GM12878 (cell line): Measurements from ENCODE around the gene FOXR1. TPM values are rescaled to one million over a fixed set of nuclear protein-coding genes. Genes with fewer than 3 reads are reported as not detected.

Experiments
- ATAC-seq: fragments of 200-7000 bp; cut with Tn5 transposase; 3 replicates; pipeline ENCODE4 v1.9.1; 2020; ENCODE audit warnings: mild to moderate bottlenecking, moderate library complexity
- BruUV-seq: library from RNA; stranded (reverse); fragments of 400-500 nt; replicated peaks from 2 replicates; lab custom pipeline; 2021; lab: Mats Ljungman, UMichigan
- CTCF ChIA-PET: fragments of 300-600 bp; sonication (Branson Sonifier 250); formaldehyde crosslinking; extraction: SDS; loops from one replicate; lab custom pipeline; 2021; ENCODE audit warnings: inconsistent platforms; lab: Yijun Ruan, JAX
- POLR2A ChIA-PET: fragments of 350-600 bp; formaldehyde crosslinking; extraction: SDS; loops from one replicate; lab custom pipeline; 2021; ENCODE audit warnings: inconsistent platforms; lab: Charles Lee
- RAD21 ChIA-PET: fragments of 300-600 bp; sonication (Branson Sonifier 250); formaldehyde crosslinking; loops from one replicate; lab custom pipeline; 2023; ENCODE audit warnings: antibody characterized with exemption; ENCODE audit not compliant: unreplicated experiment; lab: Charles Lee
- SMC1A ChIA-PET: fragments of 300-600 bp; sonication (Branson Sonifier 250); formaldehyde crosslinking; loops from one replicate; lab custom pipeline; 2023; ENCODE audit not compliant: unreplicated experiment, uncharacterized antibody; lab: Charles Lee
- DNase-seq: peaks from one replicate; pipeline ENCODE4 v3.0.0-alpha.2; 2011; ENCODE audit warnings: low read depth, low spot score
- FAIRE-seq: peaks from 3 replicates; lab custom pipeline; 2011; peaks lifted over from hg19 to GRCh38; lab: Jason Lieb, UNC
- H2AFZ ChIP-seq: 2 replicates; pipeline ENCODE4 v1.6.0; 2011; ENCODE audit warnings: low read depth, low read length, control low read depth; ENCODE audit not compliant: control insufficient read depth
- H3K27ac ChIP-seq: 2 replicates; pipeline ENCODE4 v1.5.1; 2011; ENCODE audit warnings: control low read depth; ENCODE audit not compliant: control insufficient read depth, insufficient read depth
- H3K27me3 ChIP-seq, 2 experiments: replicated peaks in 1 of 2; 2 replicates each; pipeline versions ENCODE4 v1.6.0 to v1.6.1; 2011; ENCODE audit warnings: low read length in 1 of 2; ENCODE audit not compliant: control insufficient read depth in 2 of 2, insufficient read depth in 2 of 2
- H3K36me3 ChIP-seq, 2 experiments: 2 replicates each; pipeline ENCODE4 v1.5.1; 2011; ENCODE audit warnings: low read length in 1 of 2; ENCODE audit not compliant: control insufficient read depth in 2 of 2, insufficient read depth in 2 of 2
- H3K4me1 ChIP-seq: 2 replicates; pipeline ENCODE4 v1.6.1; 2011; ENCODE audit warnings: mild to moderate bottlenecking, low read length, moderate library complexity, mixed read lengths; ENCODE audit not compliant: control insufficient read depth, insufficient read depth
- H3K4me2 ChIP-seq: 2 replicates; pipeline ENCODE4 v1.6.0; 2011; ENCODE audit warnings: control low read depth; ENCODE audit not compliant: control insufficient read depth, insufficient read depth
- H3K4me3 ChIP-seq: fragments of 200-600 bp; sonication (generic); 2 replicates; pipeline ENCODE4 v1.5.1; 2016
- H3K79me2 ChIP-seq: 2 replicates; pipeline ENCODE4 v1.6.0; 2011; ENCODE audit warnings: low read length; ENCODE audit not compliant: control insufficient read depth, insufficient read depth
- H3K9ac ChIP-seq: 2 replicates; pipeline ENCODE4 v1.8.0; 2011; ENCODE audit warnings: low read length, control low read depth, mixed read lengths; ENCODE audit not compliant: control insufficient read depth, insufficient read depth
- H3K9me3 ChIP-seq: replicated peaks from 3 replicates; pipeline ENCODE4 v1.5.1; 2011; ENCODE audit warnings: mild to moderate bottlenecking, low read length; ENCODE audit not compliant: control insufficient read depth, insufficient read depth
- H4K20me1 ChIP-seq: 2 replicates; pipeline ENCODE4 v1.6.0; 2011; ENCODE audit not compliant: control insufficient read depth, insufficient read depth
- ASH2L ChIP-seq: fragments of 300-600, 200-600 bp; sonication (generic); IDR thresholded peaks from 2 replicates; pipeline ENCODE4 v1.6.1; 2017; ENCODE audit warnings: low read depth, mild to moderate bottlenecking, borderline replicate concordance
- DPF2 ChIP-seq: fragments of 450-650 bp; IDR thresholded peaks from 2 replicates; pipeline ENCODE4 v1.6.1; 2017; ENCODE audit warnings: mild to moderate bottlenecking
- FOXK2 ChIP-seq: fragments of 450-650 bp; IDR thresholded peaks from 2 replicates; pipeline ENCODE4 v1.6.1; 2017; ENCODE audit warnings: mild to moderate bottlenecking, moderate library complexity
- HCFC1 ChIP-seq: fragments of 150-350 bp; IDR thresholded peaks from 2 replicates; pipeline ENCODE4 v1.6.1; 2014; ENCODE audit warnings: low read length
- IKZF1 ChIP-seq: fragments of 450-650 bp; conservative IDR thresholded peaks from 2 replicates; pipeline ENCODE4 v1.6.1; 2017; ENCODE audit warnings: antibody characterized with exemption, mild to moderate bottlenecking
- IRF4 ChIP-seq: IDR thresholded peaks from 2 replicates; pipeline ENCODE4 v1.6.1; 2011; ENCODE audit warnings: low read depth, low read length
- MTA2 ChIP-seq: fragments of 450-650 bp; IDR thresholded peaks from 2 replicates; pipeline ENCODE4 v1.6.1; 2016; ENCODE audit warnings: low read depth, mild to moderate bottlenecking, moderate library complexity
- NFIC ChIP-seq: IDR thresholded peaks from 2 replicates; pipeline ENCODE4 v1.6.1; 2012; ENCODE audit warnings: low read depth, mild to moderate bottlenecking, inconsistent platforms, low read length, moderate library complexity
- PBX3 ChIP-seq: IDR thresholded peaks from 2 replicates; pipeline ENCODE4 v1.6.1; 2011; ENCODE audit warnings: mild to moderate bottlenecking, low read depth, low read length, moderate library complexity; ENCODE audit not compliant: insufficient replicate concordance
- TAF1 ChIP-seq: IDR thresholded peaks from 2 replicates; pipeline ENCODE4 v1.6.1; 2011; ENCODE audit warnings: mild to moderate bottlenecking, low read depth, low read length, borderline replicate concordance
- TBL1XR1 ChIP-seq: IDR thresholded peaks from 2 replicates; pipeline ENCODE4 v1.6.1; 2012; ENCODE audit warnings: low read depth, low read length, improper control_type of control experiment
- TCF12 ChIP-seq: IDR thresholded peaks from 2 replicates; pipeline ENCODE4 v1.6.1; 2011; ENCODE audit warnings: low read depth, mild to moderate bottlenecking, low read length
- WGBS: methylation state at CpG from one replicate; pipeline ENCODE4 v1.1.6; 2016; ENCODE audit warnings: low lambda C conversion rate; ENCODE audit not compliant: insufficient replicate concordance, insufficient coverage; ENCODE audit errors: missing lambda C conversion rate; 5-methylcytosine and 5-hydroxymethylcytosine counted together
- in situ Hi-C: fragments of 300-500 bp; cut with MboI; formaldehyde crosslinking; loops from 9 replicates; pipeline ENCODE4 v1.14.3; 2018; ENCODE audit warnings: mixed read lengths
- intact Hi-C: fragments of 100-400 bp; cut with micrococcal nuclease; formaldehyde crosslinking; loops from one replicate; pipeline ENCODE4 v1.14.2; 2022; ENCODE audit not compliant: unreplicated experiment
- polyA plus RNA-seq, 11 experiments: library from polyadenylated mRNA; depleted of rRNA in 4 of 11; unstranded in 6 of 11; stranded (reverse) in 5 of 11; fragments of >200 nt; fragmentation: Nextera tagmentation in 4 of 11; fragmentation: Illumina TruSeq in 1 of 11; extraction: Ambion mirVana in 4 of 11; extraction: Trizol in 1 of 11; gene quantifications; 1 replicate in 1 of 11; 2 replicates in 10 of 11; pipeline versions ENCODE4 v1.2.1 to v1.2.3, GENCODE V29; 2011 to 2016; ENCODE audit warnings: inconsistent platforms in 2 of 11, missing spikeins in 2 of 11, low read depth in 1 of 11
- total RNA-seq, 4 experiments: library from RNA; depleted of rRNA in 3 of 4; stranded (reverse); fragments of >200 nt in 3 of 4; fragmentation: Illumina TruSeq in 1 of 4; extraction: Trizol in 1 of 4; gene quantifications; 2 replicates each; pipeline versions ENCODE4 v1.2.1 to v1.2.3, GENCODE V29; 2013 to 2021
- TF ChIP-seq, protein P1 (sequence below): fragments of 150-350 bp; IDR thresholded peaks from 2 replicates; pipeline ENCODE4 v1.6.1; 2016; ENCODE audit warnings: low read depth, low read length

FOXR1 gene
- total and polyA plus RNA-seq, 10 of the 15 experiments (the other 5 are each of a cell fraction or from before 2014, with no cell fraction given) = not detected

GRCh38 chr11:119006656-119007055, 35.1 kb downstream of the FOXR1 start:
- DNase-seq = no peak
- POLR2A ChIA-PET = no interaction called here
- Histone ChIP-seq H2AFZ (no peak overlapping the region), H3K9ac (no peak overlapping the region), H3K4me1 (no peaks in the 10 kb centered on the region), H3K36me3 (peaks cover 2 to 3% of the 10 kb centered on the region in 2 experiments; a peak in 3 of 4 replicates), H3K4me3 (no peak overlapping the region), H3K9me3 (no peaks in the 10 kb centered on the region), H3K27ac (no peak overlapping the region), H3K79me2 (no peaks in the 10 kb centered on the region), H4K20me1 (no peaks in the 10 kb centered on the region), H3K27me3 (no peaks in the 10 kb centered on the region), H3K4me2 (no peak overlapping the region)
- CTCF ChIA-PET = interaction anchor here (0.6 kb wide), 1 partner anchor 204 kb away, joined by 5 read pairs; no protein-coding TSS in a partner anchor
- no peak for FAIRE-seq
- BruUV-seq = no TSS peak
- SMC1A ChIA-PET = no interaction called here
- no peak for TF ChIP-seq HCFC1
- TF ChIP-seq, protein P1, sequence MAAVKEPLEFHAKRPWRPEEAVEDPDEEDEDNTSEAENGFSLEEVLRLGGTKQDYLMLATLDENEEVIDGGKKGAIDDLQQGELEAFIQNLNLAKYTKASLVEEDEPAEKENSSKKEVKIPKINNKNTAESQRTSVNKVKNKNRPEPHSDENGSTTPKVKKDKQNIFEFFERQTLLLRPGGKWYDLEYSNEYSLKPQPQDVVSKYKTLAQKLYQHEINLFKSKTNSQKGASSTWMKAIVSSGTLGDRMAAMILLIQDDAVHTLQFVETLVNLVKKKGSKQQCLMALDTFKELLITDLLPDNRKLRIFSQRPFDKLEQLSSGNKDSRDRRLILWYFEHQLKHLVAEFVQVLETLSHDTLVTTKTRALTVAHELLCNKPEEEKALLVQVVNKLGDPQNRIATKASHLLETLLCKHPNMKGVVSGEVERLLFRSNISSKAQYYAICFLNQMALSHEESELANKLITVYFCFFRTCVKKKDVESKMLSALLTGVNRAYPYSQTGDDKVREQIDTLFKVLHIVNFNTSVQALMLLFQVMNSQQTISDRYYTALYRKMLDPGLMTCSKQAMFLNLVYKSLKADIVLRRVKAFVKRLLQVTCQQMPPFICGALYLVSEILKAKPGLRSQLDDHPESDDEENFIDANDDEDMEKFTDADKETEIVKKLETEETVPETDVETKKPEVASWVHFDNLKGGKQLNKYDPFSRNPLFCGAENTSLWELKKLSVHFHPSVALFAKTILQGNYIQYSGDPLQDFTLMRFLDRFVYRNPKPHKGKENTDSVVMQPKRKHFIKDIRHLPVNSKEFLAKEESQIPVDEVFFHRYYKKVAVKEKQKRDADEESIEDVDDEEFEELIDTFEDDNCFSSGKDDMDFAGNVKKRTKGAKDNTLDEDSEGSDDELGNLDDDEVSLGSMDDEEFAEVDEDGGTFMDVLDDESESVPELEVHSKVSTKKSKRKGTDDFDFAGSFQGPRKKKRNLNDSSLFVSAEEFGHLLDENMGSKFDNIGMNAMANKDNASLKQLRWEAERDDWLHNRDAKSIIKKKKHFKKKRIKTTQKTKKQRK = no peak
- TF ChIP-seq TCF12 = no peak
- TF ChIP-seq PBX3 = no peak
- TF ChIP-seq FOXK2 = no peak
- no peak for TF ChIP-seq IKZF1
- no peak for TF ChIP-seq MTA2
- no peak for TF ChIP-seq NFIC
- no peak for TF ChIP-seq TBL1XR1
- TF ChIP-seq IRF4 = no peak
- TF ChIP-seq ASH2L = no peak
- TF ChIP-seq DPF2 = no peak
- no peak for TF ChIP-seq TAF1
- WGBS = 84% methylated on average over 4 of the region's 4 CpGs
- intact Hi-C loops (no loop called here), in situ Hi-C loops (no loop called here)
- no peak for ATAC-seq
- RAD21 ChIA-PET = no interaction called here
